Activated CD4-positive, alpha-beta T cell treated with anti-CD3 and anti-CD28 coated beads, Interleukin-2, amount 10 ng/mL, durations not matched to agents 7 days and 5 days (primary cell): Measurements from ENCODE around the gene ABCC1. TPM values are rescaled to one million over a fixed set of nuclear protein-coding genes. Genes with fewer than 3 reads are reported as not detected.

Experiments used
- CTCF ChIA-PET: fragments of 350-600 bp; sonication (Branson Sonifier 250); formaldehyde crosslinking; loops from one replicate; lab custom pipeline; 2021; ENCODE audit warnings: antibody characterized with exemption; lab: Charles Lee
- POLR2A ChIA-PET: fragments of 350-600 bp; sonication (Branson Sonifier 250); formaldehyde crosslinking; loops from one replicate; lab custom pipeline; 2021; ENCODE audit warnings: antibody characterized with exemption; lab: Charles Lee
- DNase-seq: peaks from one replicate; pipeline ENCODE4 v3.0.0-alpha.2; 2020
- H3K27ac Mint-ChIP-seq: one replicate; pipeline ENCODE4 v1.8.0; 2021; ENCODE audit warnings: mild to moderate bottlenecking, moderate library complexity, mixed read lengths
- H3K27me3 Mint-ChIP-seq: one replicate; pipeline ENCODE4 v1.8.0; 2021; ENCODE audit warnings: mixed read lengths
- H3K36me3 Mint-ChIP-seq: one replicate; pipeline ENCODE4 v1.8.0; 2021; ENCODE audit warnings: low read depth, mixed read lengths
- H3K4me1 Mint-ChIP-seq: one replicate; pipeline ENCODE4 v1.8.0; 2021; ENCODE audit warnings: mixed read lengths
- H3K4me3 Mint-ChIP-seq: one replicate; pipeline ENCODE4 v1.8.0; 2021; ENCODE audit warnings: mild to moderate bottlenecking, moderate library complexity, mixed read lengths
- H3K9me3 Mint-ChIP-seq: one replicate; pipeline ENCODE4 v1.8.0; 2021; ENCODE audit warnings: mixed read lengths
- total RNA-seq, 2 experiments: library from RNA; stranded (reverse); gene quantifications; one replicate each; pipeline ENCODE4 v1.2.3, GENCODE V29; 2021

ABCC1 gene
- total RNA-seq, 2 experiments from 2014 or later = 51.7 to 55.2 TPM

DNA sequence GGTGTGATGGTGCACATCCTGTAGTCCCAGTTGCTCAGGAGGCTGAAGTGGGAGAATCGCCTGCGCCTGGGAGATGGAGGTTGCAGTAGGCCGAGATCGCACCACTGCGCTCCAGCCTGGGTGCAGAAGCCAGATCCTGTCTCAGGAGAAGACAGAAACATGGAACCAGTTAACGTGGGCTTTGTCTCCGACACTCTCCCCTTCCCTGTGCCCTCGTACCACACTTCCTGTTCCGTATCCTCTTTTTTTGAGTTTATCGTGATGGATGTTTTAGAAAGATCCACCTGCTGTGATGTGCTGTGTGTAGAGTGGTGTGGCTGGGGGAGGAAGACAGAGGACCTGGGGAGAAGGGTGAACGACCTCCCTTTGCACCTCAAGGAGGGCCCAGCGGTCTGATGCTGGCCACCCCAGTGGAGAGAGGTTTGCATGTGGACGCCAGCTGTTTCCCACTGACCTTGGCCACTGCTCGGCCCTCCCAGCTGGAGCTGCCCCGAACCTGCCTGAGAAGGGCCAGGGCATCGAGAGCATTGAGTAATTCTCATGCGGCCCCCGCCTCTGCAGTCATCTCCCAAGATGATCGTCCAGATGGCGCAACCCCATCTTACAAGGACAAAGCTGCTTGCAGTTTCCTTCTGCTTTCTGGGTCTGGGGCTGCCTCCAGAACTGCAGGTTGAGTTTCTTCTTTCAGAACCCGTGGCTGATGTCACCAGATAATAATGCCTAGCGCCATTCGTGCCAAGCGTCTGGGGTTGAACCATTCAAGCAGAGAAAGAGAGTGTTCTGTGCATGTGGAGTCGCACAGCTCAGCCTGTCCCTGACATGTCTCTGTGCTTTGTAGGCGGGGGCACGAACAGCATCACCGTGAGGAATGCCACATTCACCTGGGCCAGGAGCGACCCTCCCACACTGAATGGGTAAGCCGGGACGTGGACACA is 126.3 kb downstream of the ABCC1 start:
- DNase-seq = no peak
- ChIA-PET CTCF (interaction anchor here (0.8 to 0.9 kb wide), 2 partner anchors 13 to 14 kb away, joined by 3 read pairs; no protein-coding TSS in a partner anchor), POLR2A (no interaction called here)
- Mint-ChIP-seq H3K4me3 (no peak overlapping the region), H3K4me1 (peaks cover 13% of the 10 kb centered on the region), H3K36me3 (peaks cover 38% of the 10 kb centered on the region), H3K27me3 (no peaks in the 10 kb centered on the region), H3K27ac (peak overlapping the region; percentile 47), H3K9me3 (no peaks in the 10 kb centered on the region)

DNA sequence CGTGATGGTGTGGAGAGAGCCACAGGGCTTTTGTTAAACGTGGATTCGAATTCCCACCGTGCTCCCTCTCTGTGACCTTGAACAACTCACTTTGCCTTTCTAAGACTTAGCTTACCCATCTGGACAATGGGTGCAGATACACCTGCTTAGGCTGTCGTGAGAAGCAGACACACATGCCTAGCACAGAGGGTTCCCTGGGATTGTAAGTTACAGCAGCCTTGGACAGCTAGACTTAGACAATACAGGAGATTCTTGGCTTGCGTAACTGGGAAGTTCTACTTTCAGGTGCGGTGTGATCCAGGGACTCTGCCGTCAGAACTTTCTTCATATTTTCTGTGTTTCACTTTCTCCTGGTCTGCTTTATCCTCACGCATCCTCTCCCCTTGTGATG is 127.0 kb downstream of the ABCC1 start:
- ChIA-PET CTCF (interaction anchor here (0.8 to 1.1 kb wide), 3 partner anchors 13 to 254 kb away, joined by 3 to 4 read pairs (median 3); no protein-coding TSS in a partner anchor), POLR2A (no interaction called here)
- no peak overlapping the region for H3K4me3 Mint-ChIP-seq
- peak overlapping the region; percentile 62 for H3K27ac Mint-ChIP-seq
- H3K27me3 Mint-ChIP-seq = no peaks in the 10 kb centered on the region
- peaks cover 13% of the 10 kb centered on the region for H3K4me1 Mint-ChIP-seq
- peaks cover 43% of the 10 kb centered on the region for H3K36me3 Mint-ChIP-seq
- DNase-seq = no peak
- H3K9me3 Mint-ChIP-seq = no peaks in the 10 kb centered on the region

- DNase-seq = no peak
- CTCF ChIA-PET = no interaction called here
- Mint-ChIP-seq H3K27ac (no peak overlapping the region), H3K9me3 (peaks cover 9% of the 10 kb centered on the region), H3K4me3 (no peak overlapping the region), H3K36me3 (peaks cover 55% of the 10 kb centered on the region), H3K27me3 (no peaks in the 10 kb centered on the region), H3K4me1 (no peaks in the 10 kb centered on the region)
- POLR2A ChIA-PET = no interaction called here
Measured at GRCh38 chr16:16080465-16081065, 131.1 kb downstream of the ABCC1 start.

DNA sequence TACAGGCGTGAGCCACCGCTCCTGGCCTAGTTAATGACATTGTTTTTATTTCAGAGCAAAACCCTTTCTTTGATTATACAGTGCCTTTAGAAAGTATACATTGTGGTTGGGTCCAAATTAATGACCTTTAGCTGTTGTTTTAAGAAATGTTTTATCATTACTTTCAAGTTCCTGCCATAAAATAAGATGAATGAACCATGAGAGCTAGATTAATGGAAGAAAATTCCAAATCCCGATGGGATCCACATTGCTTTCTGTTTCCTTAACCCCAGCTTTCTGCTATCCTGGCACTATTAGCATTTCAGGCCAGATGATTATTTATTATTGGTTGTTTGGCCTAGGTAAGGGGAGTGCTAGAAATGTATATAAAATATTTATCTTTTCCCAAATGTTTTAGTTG is 131.7 kb downstream of the ABCC1 start:
- no peak for DNase-seq
- POLR2A ChIA-PET = no interaction called here
- Mint-ChIP-seq H3K4me3 (no peak overlapping the region), H3K9me3 (peaks cover 9% of the 10 kb centered on the region), H3K27ac (no peak overlapping the region), H3K4me1 (no peaks in the 10 kb centered on the region), H3K27me3 (no peaks in the 10 kb centered on the region), H3K36me3 (peaks cover 58% of the 10 kb centered on the region)
- CTCF ChIA-PET = no interaction called here

- no peaks in the 10 kb centered on the region for H3K27me3 Mint-ChIP-seq
- H3K27ac Mint-ChIP-seq = no peak overlapping the region
- peaks cover 9% of the 10 kb centered on the region for H3K9me3 Mint-ChIP-seq
- H3K4me3 Mint-ChIP-seq = no peak overlapping the region
- DNase-seq = no peak
- peaks cover 61% of the 10 kb centered on the region for H3K36me3 Mint-ChIP-seq
- H3K4me1 Mint-ChIP-seq = no peaks in the 10 kb centered on the region
- CTCF ChIA-PET = no interaction called here
- POLR2A ChIA-PET = no interaction called here
Measured at GRCh38 chr16:16082255-16082654, 132.8 kb downstream of the ABCC1 start.

- peaks cover 9% of the 10 kb centered on the region for H3K9me3 Mint-ChIP-seq
- ChIA-PET POLR2A (no interaction called here), CTCF (interaction anchor here (1.4 kb wide), 1 partner anchor 11 kb away, joined by 4 read pairs; no protein-coding TSS in a partner anchor)
- no peak overlapping the region for H3K27ac Mint-ChIP-seq
- DNase-seq = peak; percentile 16
- H3K4me1 Mint-ChIP-seq = no peaks in the 10 kb centered on the region
- H3K4me3 Mint-ChIP-seq = no peak overlapping the region
- H3K36me3 Mint-ChIP-seq = peaks cover 58% of the 10 kb centered on the region
- no peaks in the 10 kb centered on the region for H3K27me3 Mint-ChIP-seq
Measured at GRCh38 chr16:16083421-16084156, 134.2 kb downstream of the ABCC1 start.

- no peaks in the 10 kb centered on the region for H3K4me1 Mint-ChIP-seq
- H3K27me3 Mint-ChIP-seq = no peaks in the 10 kb centered on the region
- H3K36me3 Mint-ChIP-seq = peaks cover 55% of the 10 kb centered on the region
- H3K4me3 Mint-ChIP-seq = no peak overlapping the region
- ChIA-PET CTCF (no interaction called here), POLR2A (no interaction called here)
- no peak overlapping the region for H3K27ac Mint-ChIP-seq
- no peak for DNase-seq
- peaks cover 9% of the 10 kb centered on the region for H3K9me3 Mint-ChIP-seq
Measured at GRCh38 chr16:16084874-16085273, 135.5 kb downstream of the ABCC1 start.

DNA sequence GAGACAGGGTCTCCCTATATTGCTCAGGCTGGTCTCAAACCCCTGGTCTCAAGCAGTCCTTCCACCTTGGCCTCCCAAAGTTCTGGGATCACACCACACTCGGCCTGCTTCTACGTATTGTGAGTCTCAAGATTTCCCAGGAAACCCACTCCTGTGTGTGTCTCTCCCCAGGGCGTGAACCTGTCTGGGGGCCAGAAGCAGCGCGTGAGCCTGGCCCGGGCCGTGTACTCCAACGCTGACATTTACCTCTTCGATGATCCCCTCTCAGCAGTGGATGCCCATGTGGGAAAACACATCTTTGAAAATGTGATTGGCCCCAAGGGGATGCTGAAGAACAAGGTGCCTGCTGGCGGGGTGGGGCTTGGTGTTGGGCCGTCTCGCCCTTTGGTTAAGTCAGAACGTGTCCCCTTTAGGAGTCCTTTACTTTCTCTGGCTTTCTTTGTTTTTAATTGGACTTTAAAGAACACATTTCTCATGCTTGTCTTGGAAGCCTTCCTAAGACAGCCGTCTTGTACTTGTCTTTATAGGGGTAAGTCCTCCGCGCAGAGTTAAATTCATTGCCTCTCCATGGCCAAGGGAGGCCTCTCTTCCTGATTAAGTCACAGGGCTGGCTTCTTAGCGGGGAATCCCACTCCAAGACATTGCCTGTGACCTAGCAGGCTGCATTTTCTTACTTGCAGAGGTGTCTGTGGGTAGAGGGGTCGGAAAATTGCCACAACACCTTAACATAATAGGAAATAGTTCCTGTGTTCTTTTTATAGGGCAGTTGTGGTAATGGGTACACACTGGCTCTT is 137.4 kb downstream of the ABCC1 start:
- H3K36me3 Mint-ChIP-seq = peaks cover 51% of the 10 kb centered on the region
- no peaks in the 10 kb centered on the region for H3K27me3 Mint-ChIP-seq
- H3K27ac Mint-ChIP-seq = no peak overlapping the region
- peaks cover 9% of the 10 kb centered on the region for H3K9me3 Mint-ChIP-seq
- POLR2A ChIA-PET = no interaction called here
- H3K4me3 Mint-ChIP-seq = no peak overlapping the region
- DNase-seq = no peak
- H3K4me1 Mint-ChIP-seq = no peaks in the 10 kb centered on the region
- CTCF ChIA-PET = interaction anchor here (1.3 kb wide), 1 partner anchor 14 kb away, joined by 3 read pairs; no protein-coding TSS in a partner anchor

DNA sequence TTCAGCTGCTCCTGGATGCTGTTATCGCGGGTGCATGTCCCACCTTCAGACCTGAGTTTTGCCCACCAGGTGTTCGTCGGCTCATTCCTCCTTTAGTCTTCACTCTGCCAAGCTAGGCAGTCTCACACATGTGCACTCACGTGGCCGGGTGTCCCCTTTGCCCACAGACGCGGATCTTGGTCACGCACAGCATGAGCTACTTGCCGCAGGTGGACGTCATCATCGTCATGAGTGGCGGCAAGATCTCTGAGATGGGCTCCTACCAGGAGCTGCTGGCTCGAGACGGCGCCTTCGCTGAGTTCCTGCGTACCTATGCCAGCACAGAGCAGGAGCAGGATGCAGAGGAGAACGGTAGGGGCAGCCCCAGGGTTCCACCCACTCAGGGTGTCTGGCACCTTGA is 140.8 kb downstream of the ABCC1 start:
- Mint-ChIP-seq H3K36me3 (peaks cover 32% of the 10 kb centered on the region), H3K4me1 (no peaks in the 10 kb centered on the region), H3K9me3 (no peaks in the 10 kb centered on the region), H3K27ac (no peak overlapping the region), H3K27me3 (no peaks in the 10 kb centered on the region), H3K4me3 (no peak overlapping the region)
- no peak for DNase-seq
- ChIA-PET POLR2A (no interaction called here), CTCF (interaction anchor here (0.5 to 1.0 kb wide), 2 partner anchors 12 to 33 kb away, joined by 3 read pairs; no protein-coding TSS in a partner anchor)

- ChIA-PET POLR2A (no interaction called here), CTCF (interaction anchor here (0.5 to 1.4 kb wide), 2 partner anchors 11 to 46 kb away, joined by 3 to 4 read pairs; no protein-coding TSS in a partner anchor)
- Mint-ChIP-seq H3K36me3 (peaks cover 18% of the 10 kb centered on the region), H3K27ac (no peak overlapping the region), H3K27me3 (no peaks in the 10 kb centered on the region), H3K9me3 (no peaks in the 10 kb centered on the region), H3K4me3 (no peak overlapping the region), H3K4me1 (no peaks in the 10 kb centered on the region)
- DNase-seq = no peak
Measured at GRCh38 chr16:16092925-16093627, 143.7 kb downstream of the ABCC1 start.

- Mint-ChIP-seq H3K9me3 (no peaks in the 10 kb centered on the region), H3K36me3 (peaks cover 22% of the 10 kb centered on the region), H3K4me3 (no peak overlapping the region), H3K27me3 (no peaks in the 10 kb centered on the region), H3K4me1 (no peaks in the 10 kb centered on the region), H3K27ac (no peak overlapping the region)
- DNase-seq = no peak
- ChIA-PET CTCF (interaction anchor here (0.5 to 0.6 kb wide), 2 partner anchors 47 to 363 kb away, joined by 3 read pairs; no protein-coding TSS in a partner anchor), POLR2A (no interaction called here)
Measured at GRCh38 chr16:16093628-16094332, 144.4 kb downstream of the ABCC1 start.
